DND-41 (cell line): ENCODE measurements around the gene UNC45B.

ENCODE experiments used
- ATAC-seq: fragments of 200-7000 bp; cut with Tn5 transposase; 3 replicates; pipeline ENCODE4 v1.9.1; 2021; ENCODE audit warnings: low read depth; ENCODE audit not compliant: insufficient read depth
- DNase-seq: peaks from one replicate; pipeline ENCODE4 v3.0.0-alpha.2; 2020
- H2AFZ ChIP-seq: 2 replicates; pipeline ENCODE4 v1.6.0; 2012; ENCODE audit warnings: low read depth, low read length
- H3K27ac ChIP-seq: 2 replicates; pipeline ENCODE4 v1.5.1; 2012; ENCODE audit warnings: low read length, inconsistent platforms
- H3K27me3 ChIP-seq: fragments of 200-600 bp; sonication (generic); 2 replicates; pipeline ENCODE4 v1.6.0; 2012; ENCODE audit warnings: low read length, mild to moderate bottlenecking, inconsistent platforms; ENCODE audit not compliant: insufficient read depth, poor library complexity
- H3K36me3 ChIP-seq: 2 replicates; pipeline ENCODE4 v1.5.1; 2012; ENCODE audit warnings: low read length, inconsistent platforms; ENCODE audit not compliant: insufficient read depth
- H3K4me1 ChIP-seq: 2 replicates; pipeline ENCODE4 v1.5.1; 2012; ENCODE audit warnings: mild to moderate bottlenecking, low read length; ENCODE audit not compliant: insufficient read depth
- H3K4me2 ChIP-seq: 2 replicates; pipeline ENCODE4 v1.6.0; 2012; ENCODE audit warnings: mild to moderate bottlenecking, moderate library complexity, low read length, inconsistent platforms; ENCODE audit not compliant: insufficient read depth
- H3K4me3 ChIP-seq, 2 experiments: fragments of 200-600 bp in 1 of 2; shearing (Covaris generic) in 1 of 2; 2 replicates each; pipeline ENCODE4 v1.5.1; 2012 to 2016; ENCODE audit warnings: inconsistent platforms in 2 of 2, low read length in 2 of 2, mild to moderate bottlenecking in 2 of 2, low read depth in 1 of 2, moderate library complexity in 1 of 2
- H3K79me2 ChIP-seq: 2 replicates; pipeline ENCODE4 v1.6.0; 2012; ENCODE audit warnings: low read length, inconsistent platforms; ENCODE audit not compliant: insufficient read depth
- H3K9ac ChIP-seq: 2 replicates; pipeline ENCODE4 v1.6.0; 2012; ENCODE audit warnings: low read depth, mild to moderate bottlenecking, inconsistent platforms, low read length, moderate library complexity
- H3K9me3 ChIP-seq: 2 replicates; pipeline ENCODE4 v1.5.1; 2012; ENCODE audit warnings: low read length, moderate library complexity, mild to moderate bottlenecking, inconsistent platforms; ENCODE audit not compliant: insufficient read depth, severe bottlenecking
- H4K20me1 ChIP-seq: 2 replicates; pipeline ENCODE4 v1.6.0; 2012; ENCODE audit warnings: low read length; ENCODE audit not compliant: insufficient read depth
- CTCF ChIP-seq: IDR thresholded peaks from 2 replicates; pipeline ENCODE4 v1.5.1; 2012; ENCODE audit warnings: borderline replicate concordance, low read length, moderate library complexity, mild to moderate bottlenecking; ENCODE audit not compliant: poor library complexity, severe bottlenecking; ENCODE audit errors: extremely low read depth
- EZH2 ChIP-seq: IDR thresholded peaks from 3 replicates; pipeline ENCODE4 v1.6.1; 2012; ENCODE audit warnings: borderline replicate concordance, low read depth, mild to moderate bottlenecking, moderate library complexity, low read length, inconsistent platforms; ENCODE audit not compliant: severe bottlenecking

UNC45B gene

GRCh38 chr17:35116845-35117244, 30.8 kb upstream of the UNC45B start:
- ATAC-seq (no peak), DNase-seq (no peak)
- Histone ChIP-seq H3K9me3 (no peaks in the 10 kb centered on the region), H3K79me2 (peaks cover 71% of the 10 kb centered on the region), H3K36me3 (peaks cover 28% of the 10 kb centered on the region), H3K4me1 (peaks cover 43% of the 10 kb centered on the region), H3K9ac (no peak overlapping the region), H3K27ac (peak overlapping the region; percentile 18; the same call in 1 of the 2 replicates), H3K4me3 (no peak overlapping the region), H4K20me1 (peaks cover 4% of the 10 kb centered on the region; the same call in 1 of the 2 replicates), H3K4me2 (peak overlapping the region; percentile 77), H3K27me3 (no peaks in the 10 kb centered on the region), H2AFZ (no peak overlapping the region)
- TF ChIP-seq EZH2 = no peak
- peak; percentile 40 for TF ChIP-seq CTCF

DNA sequence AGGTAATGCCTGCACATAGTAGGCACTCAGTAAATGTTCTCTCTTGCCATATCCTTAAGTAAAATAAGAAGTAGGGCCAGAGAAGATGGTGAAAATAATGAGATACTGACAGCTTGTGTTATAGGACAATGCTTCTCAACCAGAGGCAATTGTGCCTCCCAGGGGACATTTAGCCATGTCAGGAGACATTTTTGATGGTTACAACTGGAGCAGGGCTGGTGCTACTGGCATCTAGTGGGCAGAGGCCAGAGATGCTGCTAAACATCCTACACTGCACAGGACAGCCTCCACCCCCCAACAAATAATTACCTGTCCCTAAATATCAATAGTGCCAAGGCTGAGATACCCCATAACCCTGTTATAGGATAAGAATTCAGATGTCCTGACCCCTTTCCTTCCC, 29.6 kb upstream of the UNC45B start:
- no peak for TF ChIP-seq EZH2
- TF ChIP-seq CTCF = peak; percentile 46
- peak overlapping the region; percentile 89 for H3K27ac ChIP-seq
- H3K4me2 ChIP-seq = peak overlapping the region; percentile 77
- ATAC-seq (no peak), DNase-seq (peak; percentile 30)
- H4K20me1 ChIP-seq = peaks cover 1% of the 10 kb centered on the region; the same call in 1 of the 2 replicates
- H3K27me3 ChIP-seq = no peaks in the 10 kb centered on the region
- H2AFZ ChIP-seq = no peak overlapping the region
- H3K4me1 ChIP-seq = peaks cover 43% of the 10 kb centered on the region
- peaks cover 23% of the 10 kb centered on the region for H3K36me3 ChIP-seq
- H3K9ac ChIP-seq = peak overlapping the region; percentile 85
- peak overlapping the region in 1 of 2 experiments; percentile 82; a peak in 2 of 4 replicates for H3K4me3 ChIP-seq
- H3K79me2 ChIP-seq = peaks cover 60% of the 10 kb centered on the region
- H3K9me3 ChIP-seq = no peaks in the 10 kb centered on the region

DNA sequence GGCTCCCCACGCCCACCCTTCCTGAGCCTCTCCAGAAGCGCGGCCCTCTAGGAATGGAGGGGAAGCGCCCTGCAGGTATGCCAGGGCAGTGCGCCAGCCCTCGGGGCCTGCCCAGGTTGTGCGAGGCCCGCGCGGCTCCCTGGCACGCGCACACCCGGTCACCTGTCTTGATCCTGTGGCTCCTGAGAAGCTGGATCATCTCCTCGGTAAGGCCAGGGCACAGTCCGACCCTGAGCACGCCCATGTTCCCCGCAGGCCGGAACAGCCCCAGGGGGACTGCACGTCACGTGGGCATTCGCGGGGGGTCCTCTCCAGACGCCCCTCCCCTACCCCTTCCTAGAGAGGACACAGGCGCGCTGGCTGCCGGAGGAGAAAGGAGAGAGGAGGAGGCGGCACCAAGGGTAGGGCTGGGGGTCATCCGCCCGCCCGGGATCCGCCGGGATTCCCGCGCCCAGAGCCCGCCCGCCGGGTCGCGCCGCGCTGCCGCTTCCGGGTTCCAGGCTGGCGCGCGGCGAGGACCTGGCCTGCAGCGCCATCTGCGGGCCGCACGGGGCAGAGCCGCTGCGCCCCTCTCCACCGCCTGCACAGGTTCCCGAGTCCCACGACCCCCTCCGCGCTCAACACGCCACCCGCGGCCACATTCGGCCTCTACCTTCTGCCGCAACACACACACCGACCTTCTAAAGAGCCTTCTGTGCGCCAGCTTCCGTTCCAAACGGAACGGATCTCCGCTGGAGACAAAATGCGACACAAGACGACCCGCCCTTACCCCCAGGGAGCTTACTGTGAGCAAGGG, 28.0 kb upstream of the UNC45B start, which contains the start of gene RAD51D:
Gene RAD51D (minus strand): TSS at position 491 of the 796 bp plus-strand sequence. CDS start 247 bp downstream, at position 244.
- Histone ChIP-seq H3K27me3 (no peaks in the 10 kb centered on the region), H3K4me2 (peak within 1 kb of the TSS; percentile 77), H3K4me3 (peak within 1 kb of the TSS; percentile 57 to 82), H3K36me3 (peaks cover 22% of the 10 kb centered on the region), H3K27ac (peak within 1 kb of the TSS; percentile 89), H4K20me1 (no peaks in the 10 kb centered on the region), H3K9me3 (no peaks in the 10 kb centered on the region), H2AFZ (peak within 1 kb of the TSS; percentile 95), H3K79me2 (peaks cover 49% of the 10 kb centered on the region), H3K9ac (peak within 1 kb of the TSS; percentile 85), H3K4me1 (peaks cover 43% of the 10 kb centered on the region)
- ATAC-seq (peak; percentile 88), DNase-seq (peak; percentile 85)
- peak; percentile 98 for TF ChIP-seq CTCF
- no peak for TF ChIP-seq EZH2
